HG02798 (cell line): ENCODE results near the gene FOXN1.
A peak's percentile ranks its signal among the peaks of the same experiment; 100 is the strongest.
"Not testable (repeated sequence)": the region's sequence is repeated elsewhere in the genome, so short reads cannot be mapped to it uniquely, and the experiment has no call there.

Experiments used
- ATAC-seq: cut with Tn5 transposase; IDR thresholded peaks from one replicate; pipeline ENCODE4 v1.9.1; 2021; ENCODE audit warnings: mild to moderate bottlenecking; ENCODE audit not compliant: unreplicated experiment, poor library complexity

The FOXN1 gene

DNA sequence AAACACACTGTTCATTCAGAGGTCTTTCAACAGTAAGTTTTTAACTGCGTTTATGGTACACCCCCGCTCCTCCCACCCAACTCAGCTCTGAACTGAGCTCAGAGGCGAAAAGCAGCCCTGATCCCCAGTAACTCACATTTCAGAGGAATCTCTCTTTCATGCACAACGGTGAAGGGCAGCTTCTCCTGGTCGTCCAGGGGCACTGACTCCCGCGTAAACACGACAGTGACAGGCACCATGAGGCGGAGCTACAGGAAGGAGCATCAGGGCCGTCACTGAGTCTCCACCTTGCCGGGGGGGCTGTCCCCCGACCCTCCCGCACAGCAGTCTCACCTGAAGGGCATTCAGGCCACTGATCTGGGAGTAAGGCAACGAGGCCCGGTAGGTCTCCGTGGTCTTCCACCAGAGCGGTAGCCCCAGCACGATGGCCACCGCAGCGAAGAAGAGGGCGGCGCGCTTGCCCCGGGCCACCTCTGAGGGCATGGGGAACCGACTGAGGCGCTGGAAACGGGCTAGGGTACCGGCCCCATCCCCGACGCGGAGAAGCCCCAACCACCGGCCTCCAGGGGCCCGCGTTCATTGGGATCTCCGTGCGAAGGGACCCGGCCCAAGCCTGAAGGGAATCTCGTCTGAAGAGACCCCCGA, 64.7 kb downstream of the FOXN1 start:
- peak; percentile 17 for ATAC-seq

GRCh38 chr17:28571361-28572122, 65.4 kb downstream of the FOXN1 start, which contains the start of gene PIGS:
Gene PIGS, minus strand, starts transcription at chr17:28571524. Its CDS starts 28 bp downstream, at chr17:28571496.
- ATAC-seq = peak; percentile 93

DNA sequence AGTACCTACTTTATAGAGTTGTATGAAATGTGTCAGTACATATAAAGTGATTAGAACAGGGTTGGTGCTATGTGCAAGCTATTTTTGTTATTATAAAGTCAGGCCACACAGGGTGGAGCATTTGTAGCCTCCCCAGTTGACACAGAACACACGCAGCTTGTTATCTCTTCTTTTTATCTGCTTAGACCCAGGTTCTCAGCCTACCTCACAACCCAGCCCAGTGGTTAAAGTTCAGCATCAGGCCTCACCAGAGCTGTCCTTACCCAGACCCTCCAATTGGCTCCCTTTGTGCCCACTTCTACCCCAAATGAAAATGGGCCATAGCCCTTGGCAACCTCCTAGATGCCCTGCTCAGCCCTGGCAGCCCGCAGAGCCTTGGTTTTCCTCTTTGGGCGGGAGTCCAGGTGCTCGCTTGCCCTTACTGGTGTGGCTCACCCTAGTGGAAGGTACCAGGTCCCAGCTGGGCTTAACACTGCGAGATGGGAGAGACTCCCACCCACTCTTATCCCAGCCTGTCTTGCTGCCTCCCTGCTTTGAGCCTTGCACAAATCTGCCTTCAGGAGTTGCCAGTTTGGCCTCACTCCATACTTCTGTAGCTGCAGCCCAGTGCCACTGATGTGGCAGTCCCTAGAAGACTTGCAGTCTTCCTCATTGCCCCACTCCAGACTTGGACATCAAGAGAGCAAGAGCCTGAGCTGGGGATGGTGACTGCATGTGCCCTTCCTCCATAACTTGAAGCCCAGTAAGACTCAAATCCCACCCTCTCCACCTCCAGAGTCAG, 66.3 kb downstream of the FOXN1 start:
- ATAC-seq = no peak

- no peak for ATAC-seq
Measured at GRCh38 chr17:28573040-28573380, 66.9 kb downstream of the FOXN1 start.

- no peak for ATAC-seq
Measured at GRCh38 chr17:28573521-28573920, 67.4 kb downstream of the FOXN1 start.

- ATAC-seq = no peak
Measured at GRCh38 chr17:28573966-28574480, 67.9 kb downstream of the FOXN1 start.

GRCh38 chr17:28574526-28574925, 68.4 kb downstream of the FOXN1 start:
- ATAC-seq = no peak

DNA sequence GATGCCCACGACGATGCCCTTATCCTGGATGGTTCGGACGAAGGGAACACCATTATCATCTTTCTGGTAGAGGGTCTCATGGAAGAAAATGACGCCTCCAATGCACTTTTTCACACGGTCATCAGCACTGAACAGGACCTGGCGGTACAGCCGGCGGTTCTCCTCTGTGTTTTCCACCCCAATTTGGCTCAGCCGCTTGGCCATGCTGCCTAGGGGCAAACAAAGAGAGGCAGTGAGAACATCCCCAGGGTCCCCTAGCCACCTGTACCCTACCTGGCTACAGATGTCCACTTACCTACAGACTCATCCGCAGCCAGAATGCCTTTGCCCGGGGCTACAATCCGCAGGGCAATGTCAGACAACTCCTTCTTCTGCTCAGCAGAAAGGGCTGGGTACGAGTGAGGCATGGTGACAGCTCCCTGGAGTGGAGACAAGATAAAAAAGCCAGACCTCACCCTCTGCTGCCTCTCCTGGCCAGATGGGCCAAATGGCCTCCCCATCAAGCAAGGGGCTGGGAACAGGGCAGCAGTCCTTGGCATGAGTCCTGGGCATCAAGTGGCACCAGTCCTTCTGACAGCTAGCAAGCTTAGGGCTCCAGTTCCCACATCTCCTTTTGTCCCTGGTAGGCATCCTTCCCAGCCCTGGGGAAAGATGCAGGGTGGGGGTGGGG, 69.1 kb downstream of the FOXN1 start:
- no peak for ATAC-seq

DNA sequence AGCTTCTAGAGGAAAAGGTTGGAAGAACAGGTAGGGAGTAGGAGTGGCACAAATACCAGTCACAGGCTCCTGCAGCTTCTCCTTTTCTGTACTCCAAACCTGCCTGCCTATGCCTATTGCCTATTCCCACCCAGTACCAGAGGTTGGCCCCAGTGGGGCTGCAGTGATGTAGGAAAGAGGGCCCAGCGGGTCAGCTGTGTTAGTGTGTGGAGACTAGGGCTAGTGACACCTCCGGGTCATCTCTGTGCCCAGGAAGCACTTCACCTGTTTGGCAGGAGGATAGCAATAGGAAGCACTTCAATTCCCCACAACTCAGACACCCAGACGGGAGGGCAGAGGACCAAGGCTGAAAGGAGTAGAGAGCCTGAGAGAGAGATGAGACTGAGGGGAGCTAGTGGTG, 69.9 kb downstream of the FOXN1 start:
- ATAC-seq = not testable (repeated sequence)

- peak; percentile 92 for ATAC-seq
Measured at GRCh38 chr17:28576758-28577465, 70.8 kb downstream of the FOXN1 start, which contains the start of gene ALDOC. Gene ALDOC, minus strand, starts transcription at chr17:28576895. Its CDS starts 1,363 bp downstream, at chr17:28575532.

DNA sequence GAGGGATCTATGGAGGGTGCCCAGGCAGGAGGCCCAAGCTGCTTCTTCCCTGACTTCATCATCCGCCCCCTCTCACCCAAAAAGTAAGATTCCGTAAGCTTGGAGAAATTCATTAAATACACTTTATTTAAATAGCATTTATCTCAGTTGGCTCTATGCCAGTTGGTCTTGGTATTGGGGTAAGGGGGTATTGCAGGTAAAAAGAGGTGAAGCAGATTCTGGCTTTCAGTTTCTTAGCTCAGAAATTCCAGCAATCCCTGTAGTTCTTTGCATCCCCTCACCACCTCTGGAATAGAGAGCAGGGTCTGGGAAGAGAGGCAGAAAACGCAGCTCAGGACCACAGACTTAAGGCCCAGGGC, 71.3 kb downstream of the FOXN1 start:
- no peak for ATAC-seq

- no peak for ATAC-seq
Measured at GRCh38 chr17:28578246-28579195, 72.4 kb downstream of the FOXN1 start.

DNA sequence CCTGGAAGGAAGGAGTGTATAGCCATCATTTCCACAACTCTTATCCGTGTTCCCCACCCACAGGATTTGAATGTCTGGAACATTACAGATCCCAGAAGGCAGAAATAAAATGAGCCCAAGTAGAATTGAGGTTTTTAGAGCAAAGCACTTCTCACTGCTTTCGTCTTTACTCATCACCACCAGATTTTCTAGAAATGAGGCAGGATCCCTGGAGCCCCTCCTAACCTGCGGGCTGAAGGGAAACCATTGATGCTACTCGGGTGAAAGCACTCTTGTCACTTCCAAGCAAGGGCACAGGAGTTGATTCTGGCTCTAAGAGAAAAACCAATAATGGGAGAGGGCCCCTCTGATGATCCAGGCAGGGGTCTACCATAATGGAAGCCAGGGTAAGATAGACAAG, 73.4 kb downstream of the FOXN1 start:
- ATAC-seq = no peak

GRCh38 chr17:28580959-28581358, 74.8 kb downstream of the FOXN1 start:
- ATAC-seq = no peak

DNA sequence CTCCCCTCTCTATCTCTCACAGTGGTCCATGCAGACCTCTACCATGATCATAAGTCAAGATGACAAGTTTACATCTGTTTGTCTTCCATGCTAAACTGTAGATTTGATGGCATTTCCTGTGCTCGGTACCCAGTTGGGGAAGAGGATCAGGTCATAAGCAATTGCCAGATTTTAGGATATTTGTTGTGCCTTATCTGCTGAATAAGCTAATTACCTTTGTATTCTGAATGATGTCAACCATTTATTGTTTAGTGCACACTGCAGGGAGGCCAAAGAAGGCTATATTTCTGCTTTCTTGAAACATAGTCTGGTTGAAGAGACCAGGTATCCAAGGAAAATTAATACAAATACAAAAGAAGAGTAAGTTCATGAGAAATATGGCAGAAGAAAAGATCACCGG, 76.4 kb downstream of the FOXN1 start:
- no peak for ATAC-seq

DNA sequence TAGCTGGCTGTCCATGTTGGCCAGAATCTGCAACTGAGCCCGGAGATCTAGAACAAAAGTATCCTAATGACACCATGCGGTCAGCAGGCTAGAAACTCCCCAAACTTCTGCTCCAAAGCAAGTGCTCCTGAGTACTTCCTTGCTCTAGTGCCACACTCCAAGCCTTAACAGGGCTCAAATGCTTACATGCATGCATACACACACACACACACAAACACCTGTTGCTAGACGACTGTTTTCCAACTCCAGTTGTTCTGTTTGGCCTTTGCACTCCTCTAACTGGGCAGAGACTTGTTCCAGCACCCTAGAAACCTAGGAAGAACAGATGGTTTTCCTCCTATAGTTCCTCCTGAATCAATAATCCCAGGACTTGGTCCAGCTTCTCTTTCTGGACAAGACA, 78.3 kb downstream of the FOXN1 start:
- ATAC-seq = no peak

DNA sequence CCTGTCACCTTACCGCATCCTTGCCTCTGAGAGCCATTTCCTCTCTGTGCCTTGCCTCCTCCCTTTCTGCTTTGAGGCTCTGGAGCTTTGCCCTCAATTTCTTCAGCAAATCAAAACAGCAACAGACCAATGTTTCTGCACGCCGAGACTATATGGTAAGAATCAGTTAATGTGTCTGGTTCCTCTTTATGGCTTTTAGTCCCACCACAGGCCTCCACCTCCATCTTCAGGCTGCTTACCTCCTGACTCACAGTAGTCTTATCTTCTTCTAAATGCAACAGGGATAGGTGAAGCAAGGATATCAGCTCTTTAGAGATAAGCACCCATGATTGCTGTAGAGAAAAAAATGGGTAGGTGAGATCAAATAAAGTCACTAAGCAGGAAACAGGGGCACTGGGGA, 79.7 kb downstream of the FOXN1 start:
- no peak for ATAC-seq
